C4-2B (cell line): ENCODE data around the gene YARS1.
"Not testable (repeated sequence)": the region's sequence is repeated elsewhere in the genome, so short reads cannot be mapped to it uniquely, and the experiment has no call there.

ENCODE experiments used
- H3K27ac ChIP-seq: fragments of 450-650 bp; 2 replicates; pipeline ENCODE4 v1.5.1; 2017
- CTCF ChIP-seq: fragments of 450-650 bp; conservative IDR thresholded peaks from 2 replicates; pipeline ENCODE4 v1.5.1; 2017; ENCODE audit warnings: mild to moderate bottlenecking
- ZFX ChIP-seq: fragments of 450-650 bp; IDR thresholded peaks from 2 replicates; pipeline ENCODE4 v1.6.1; 2017

YARS1 gene

GRCh38 chr1:32811917-32812316 is 5.2 kb downstream of the YARS1 start:
- no peak overlapping the region for H3K27ac ChIP-seq

DNA sequence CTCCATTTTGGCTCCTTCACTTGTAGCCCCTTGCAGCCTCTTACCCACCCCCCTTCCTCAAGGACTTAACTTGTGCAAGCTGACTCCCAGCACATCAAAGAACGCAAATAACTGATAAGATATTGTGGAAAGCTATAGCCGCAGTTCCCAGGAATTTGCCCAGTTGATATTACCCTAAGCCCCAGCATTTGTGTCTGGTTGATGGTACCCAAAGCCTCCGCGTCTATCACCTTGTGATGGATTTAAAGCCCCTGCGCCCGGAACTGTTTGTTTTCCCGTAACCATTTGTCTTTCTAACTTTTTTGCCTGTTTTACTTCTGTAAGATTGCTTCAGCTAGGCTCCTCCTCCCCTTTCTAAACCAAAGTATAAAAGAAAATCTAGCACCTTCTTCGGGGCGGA is 5.9 kb downstream of the YARS1 start:
- TF ChIP-seq ZFX = no peak
- TF ChIP-seq CTCF = no peak
- no peak overlapping the region for H3K27ac ChIP-seq

More at GRCh38 chr1:32811917-32812316, 5.2 kb downstream of the YARS1 start:
- no peak for TF ChIP-seq ZFX
- TF ChIP-seq CTCF = no peak

- TF ChIP-seq CTCF = no peak
- TF ChIP-seq ZFX = no peak
- H3K27ac ChIP-seq = no peak overlapping the region
Measured at GRCh38 chr1:32810358-32810757, 6.8 kb downstream of the YARS1 start.

DNA sequence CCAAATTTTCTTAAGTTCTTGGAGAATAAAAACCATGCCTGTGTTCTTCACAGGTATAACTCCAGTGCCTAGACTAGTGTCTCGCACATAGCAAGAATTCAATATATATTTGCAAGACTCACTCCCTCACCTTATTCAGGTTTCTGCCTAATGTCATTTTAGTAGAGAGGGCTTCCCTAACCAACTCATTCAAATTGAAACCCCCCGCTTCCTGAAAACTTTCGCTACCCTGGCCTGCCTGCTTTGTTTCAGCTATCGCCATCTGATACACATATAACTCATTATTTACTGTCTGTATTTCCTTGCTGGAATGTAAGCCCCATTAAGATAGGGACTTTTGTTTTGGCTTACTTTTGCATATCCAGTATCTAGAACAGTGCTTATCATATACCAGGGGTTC is 8.6 kb downstream of the YARS1 start:
- no peak overlapping the region for H3K27ac ChIP-seq
- TF ChIP-seq CTCF (no peak), ZFX (no peak)

GRCh38 chr1:32806910-32807523 is 10.1 kb downstream of the YARS1 start:
- no peak for TF ChIP-seq ZFX
- TF ChIP-seq CTCF = no peak
- H3K27ac ChIP-seq = no peak overlapping the region

- TF ChIP-seq ZFX (no peak), CTCF (no peak)
- H3K27ac ChIP-seq = no peak overlapping the region
Measured at GRCh38 chr1:32806290-32806689, 10.9 kb downstream of the YARS1 start.

GRCh38 chr1:32804460-32804859 is 12.7 kb downstream of the YARS1 start:
- not testable (repeated sequence) for H3K27ac ChIP-seq

GRCh38 chr1:32801096-32801715 is 16.0 kb downstream of the YARS1 start:
- no peak overlapping the region for H3K27ac ChIP-seq
- TF ChIP-seq ZFX = no peak
- TF ChIP-seq CTCF = no peak
